ENCODE data around the gene SIK1.
"Not testable (repeated sequence)": the region's sequence is repeated elsewhere in the genome, so short reads cannot be mapped to it uniquely, and the experiment has no call there.

Gene SIK1

GRCh38 chr21:43396788-43397438 lies 30.0 kb downstream of the SIK1 start:
- not testable (repeated sequence) for DNase-seq (ENCODE audit: low read depth)

DNA sequence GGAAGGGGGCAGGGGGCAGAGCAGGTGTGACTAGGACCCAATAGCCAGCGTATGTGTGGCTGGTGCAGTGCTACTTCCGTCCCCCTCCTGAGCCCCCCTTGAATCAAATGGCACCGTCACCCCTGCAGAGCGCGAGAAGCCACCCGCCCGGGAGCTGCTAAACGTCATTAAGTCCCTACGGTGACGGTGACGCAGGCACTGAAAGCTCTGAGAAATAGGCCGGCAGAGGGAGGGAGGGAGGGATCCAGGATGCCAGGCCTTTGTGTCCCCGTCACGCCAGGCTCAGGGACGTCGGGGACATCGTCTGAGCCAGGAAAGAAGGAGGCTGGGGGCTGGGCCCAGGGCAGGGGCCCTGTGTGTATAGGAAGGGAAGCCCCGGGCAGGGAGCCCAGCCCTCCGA lies 43.6 kb downstream of the SIK1 start:
- not testable (repeated sequence) for DNase-seq (ENCODE audit: low read depth)

DNA sequence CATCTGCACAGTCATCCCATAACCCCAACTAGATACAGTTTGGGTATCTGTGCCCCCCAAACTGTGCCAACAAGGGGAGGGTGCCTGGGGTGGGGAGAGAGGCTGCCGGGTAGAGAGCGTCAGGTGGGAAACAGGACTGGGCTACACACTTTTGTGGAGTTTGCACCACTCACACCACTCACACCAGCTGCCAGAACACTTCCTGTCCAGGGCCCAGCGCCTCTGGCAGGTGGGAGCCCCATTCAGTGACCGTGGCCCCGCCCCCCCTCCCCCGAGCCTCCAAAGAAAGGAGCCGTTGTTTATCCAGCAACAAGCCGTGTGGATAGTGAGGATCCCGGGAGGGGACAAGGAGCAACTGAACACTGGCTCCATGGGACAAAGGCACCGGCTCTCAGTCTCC lies 44.0 kb downstream of the SIK1 start:
- DNase-seq (ENCODE audit: low read depth) = not testable (repeated sequence)

GRCh38 chr21:43380852-43381533 lies 45.9 kb downstream of the SIK1 start:
- not testable (repeated sequence) for DNase-seq (ENCODE audit: low read depth)

GRCh38 chr21:43380337-43380736 lies 46.6 kb downstream of the SIK1 start:
- not testable (repeated sequence) for DNase-seq (ENCODE audit: low read depth)

GRCh38 chr21:43379626-43380122 lies 47.3 kb downstream of the SIK1 start:
- not testable (repeated sequence) for DNase-seq (ENCODE audit: low read depth)

DNA sequence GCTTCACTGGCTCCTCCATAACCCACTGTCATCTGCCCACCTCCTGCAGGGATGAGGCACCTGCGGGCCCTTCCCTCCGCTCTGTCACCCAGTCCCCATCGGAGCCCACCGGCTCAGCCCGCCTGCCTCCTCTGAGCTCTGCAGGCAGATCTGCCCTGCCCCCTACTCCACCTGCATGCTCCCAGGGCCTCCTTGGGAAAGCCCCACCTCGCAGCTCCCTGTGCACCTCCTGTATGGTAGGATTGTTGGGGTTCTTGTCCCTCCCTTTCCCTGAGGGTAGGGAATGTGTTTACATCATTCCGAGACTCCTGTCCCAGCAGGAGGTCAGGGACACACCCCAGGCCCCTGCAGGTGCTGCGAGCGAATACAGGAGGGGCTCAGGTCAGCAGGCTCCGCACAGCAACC lies 50.5 kb downstream of the SIK1 start:
- DNase-seq (ENCODE audit: low read depth) = no peak

- DNase-seq (ENCODE audit: low read depth) = no peak
Measured at GRCh38 chr21:43375837-43376477, 51.0 kb downstream of the SIK1 start.

- no peak for DNase-seq (ENCODE audit: low read depth)
Measured at GRCh38 chr21:43375006-43375836, 51.7 kb downstream of the SIK1 start.

GRCh38 chr21:43374228-43374885 lies 52.6 kb downstream of the SIK1 start:
- DNase-seq (ENCODE audit: low read depth) = no peak

DNA sequence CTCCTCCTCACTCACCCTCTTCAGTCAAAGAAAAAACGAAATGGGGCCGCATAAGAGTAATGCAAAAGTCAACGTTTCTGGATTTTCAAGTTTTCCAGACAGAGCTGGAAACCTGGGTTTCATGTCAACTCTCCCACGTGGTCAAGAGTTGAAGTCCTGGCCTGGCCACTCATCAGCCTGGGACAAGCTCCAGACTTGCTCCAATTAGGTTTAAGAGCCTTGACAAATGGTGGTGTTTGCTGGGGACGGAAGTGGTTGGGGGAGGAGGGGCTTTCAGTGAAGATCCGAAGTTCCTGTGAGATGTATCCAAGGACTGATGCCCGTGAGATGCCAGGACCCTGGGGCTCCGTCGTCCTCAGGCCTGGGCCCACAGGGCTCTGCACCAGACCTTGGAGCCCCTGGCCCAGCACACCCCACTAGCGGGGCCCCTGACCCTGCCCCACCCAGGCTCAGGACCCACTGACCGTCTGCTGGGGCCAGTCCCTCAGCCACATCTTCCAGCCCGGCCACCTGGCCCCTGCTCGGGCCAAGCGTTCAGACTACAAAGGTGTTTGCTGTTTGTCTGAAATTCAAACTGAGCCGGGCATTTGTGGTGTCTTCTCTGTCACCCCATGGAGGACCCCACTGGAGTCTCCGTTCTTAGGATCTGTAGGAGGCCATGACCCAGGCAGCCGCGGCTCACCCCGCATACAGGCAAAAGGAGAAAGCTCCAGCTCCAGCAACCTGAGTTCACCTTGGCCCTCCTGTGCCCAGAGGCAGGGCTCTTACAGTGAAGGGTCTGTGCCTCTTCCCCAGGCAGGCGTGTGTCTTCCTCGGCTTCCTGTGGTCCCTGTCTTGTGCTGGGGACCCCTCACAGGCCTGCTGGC lies 53.3 kb downstream of the SIK1 start:
- no peak for DNase-seq (ENCODE audit: low read depth)

DNA sequence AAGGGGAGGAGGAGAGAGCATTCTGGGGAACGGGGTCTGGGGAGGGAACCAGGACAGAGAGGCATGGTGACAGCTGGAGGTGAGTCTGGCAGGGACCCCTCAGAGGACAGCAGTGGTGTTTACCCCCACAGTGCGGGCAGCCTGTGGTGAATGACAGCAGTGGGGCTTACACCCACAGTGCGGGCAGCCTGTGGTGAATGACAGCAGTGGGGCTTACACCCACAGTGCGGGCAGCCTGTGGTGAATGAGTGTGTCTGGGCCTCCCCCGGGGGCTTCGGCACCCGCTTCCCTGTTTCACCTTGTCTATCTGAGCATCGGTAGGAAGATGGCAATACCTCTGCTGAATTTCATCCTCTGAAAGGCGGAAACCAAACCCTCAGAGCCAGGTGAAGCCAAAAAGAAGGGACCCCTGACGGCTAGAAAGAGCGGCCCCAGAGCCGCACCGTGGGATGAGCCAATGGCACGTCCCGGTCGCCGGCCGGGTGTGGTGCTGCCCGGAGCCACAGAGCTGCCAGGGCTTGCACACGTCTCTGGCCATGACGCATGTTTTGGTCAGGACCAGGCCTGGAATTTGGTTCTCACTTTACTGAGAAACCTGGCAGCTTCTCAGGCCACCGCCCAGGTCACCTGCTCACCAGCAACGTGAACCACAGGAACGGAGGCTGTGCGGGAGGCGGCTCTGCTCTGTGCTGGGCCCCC lies 54.1 kb downstream of the SIK1 start:
- no peak for DNase-seq (ENCODE audit: low read depth)

DNA sequence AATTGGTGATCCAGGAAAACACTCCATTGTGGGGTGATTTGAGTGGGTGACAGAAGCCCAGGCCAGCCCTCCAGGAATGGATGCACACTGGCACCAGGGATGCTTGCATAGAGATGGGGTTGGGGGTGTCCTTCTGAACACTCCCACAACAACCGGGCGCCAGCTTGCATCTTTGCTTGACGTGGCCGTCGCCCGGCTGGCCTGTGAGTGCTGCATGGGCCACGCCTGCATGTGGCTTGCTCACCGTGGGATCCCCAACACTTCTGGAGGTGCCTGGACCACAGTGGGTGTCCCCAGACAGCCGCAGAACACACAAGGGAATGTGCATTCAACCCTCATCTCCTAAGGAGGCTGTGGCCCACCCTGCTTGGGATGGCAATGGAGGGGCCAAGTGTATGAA lies 55.1 kb downstream of the SIK1 start:
- DNase-seq (ENCODE audit: low read depth) = no peak

- DNase-seq (ENCODE audit: low read depth) = no peak
Measured at GRCh38 chr21:43370888-43371570, 55.9 kb downstream of the SIK1 start.

DNA sequence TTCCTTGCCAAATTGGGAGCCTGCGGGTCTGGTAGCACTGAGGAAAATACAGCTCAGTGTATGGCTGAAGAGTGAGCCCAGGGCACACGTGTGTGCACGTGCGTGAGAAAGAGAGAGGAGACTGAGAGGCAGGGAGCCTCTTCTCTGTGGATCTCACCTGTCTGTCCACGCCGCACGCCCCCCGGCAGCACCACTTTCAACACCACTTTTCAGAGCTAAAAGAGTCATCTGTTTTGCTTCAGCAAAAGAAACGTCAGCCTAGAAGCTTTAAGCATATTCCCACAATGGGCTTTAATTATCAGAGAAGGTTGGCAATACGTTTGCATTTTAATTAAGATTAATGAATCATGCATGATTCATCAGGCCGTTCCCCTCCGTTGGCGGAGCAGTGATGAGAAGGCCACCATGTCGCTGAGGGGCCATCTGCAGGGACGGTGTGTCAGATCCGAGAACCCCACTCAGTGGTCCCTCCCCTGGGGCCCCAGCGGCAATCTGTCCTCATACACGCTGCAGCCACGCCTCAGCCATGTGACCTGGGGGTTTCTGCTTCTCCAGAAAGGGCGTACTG lies 56.8 kb downstream of the SIK1 start:
- DNase-seq (ENCODE audit: low read depth) = no peak

- no peak for DNase-seq (ENCODE audit: low read depth)
Measured at GRCh38 chr21:43369596-43370090, 57.3 kb downstream of the SIK1 start.

GRCh38 chr21:43369124-43369523 lies 57.8 kb downstream of the SIK1 start:
- no peak for DNase-seq (ENCODE audit: low read depth)

DNA sequence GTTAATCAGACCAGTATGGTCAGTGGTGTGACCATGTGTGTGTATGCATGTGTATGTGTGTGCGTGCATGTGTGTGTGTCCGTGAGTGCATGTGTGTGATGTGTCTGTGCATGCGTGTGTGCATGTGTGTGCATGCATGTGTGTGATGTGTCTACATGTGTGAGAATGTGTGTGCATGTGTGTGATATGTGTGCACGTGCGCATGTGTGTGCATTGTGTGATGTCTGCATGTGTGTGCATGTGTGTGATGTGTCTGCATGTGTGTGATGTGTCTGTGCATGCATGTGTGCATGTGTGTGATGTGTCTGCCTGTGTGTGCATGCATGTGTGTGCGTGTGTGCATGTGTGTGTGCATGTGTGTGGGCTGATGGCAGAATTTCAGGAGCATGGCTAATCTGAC lies 58.2 kb downstream of the SIK1 start:
- DNase-seq (ENCODE audit: low read depth) = no peak

- DNase-seq (ENCODE audit: low read depth) = no peak
Measured at GRCh38 chr21:43367859-43368258, 59.1 kb downstream of the SIK1 start.
